MM.1S (cell line): ENCODE results near the gene POMZP3.
"Not testable (repeated sequence)": the region's sequence is repeated elsewhere in the genome, so short reads cannot be mapped to it uniquely, and the experiment has no call there.

ENCODE experiments used
- EZH2 ChIP-seq: fragments of 300-600 bp; sonication (generic); optimal IDR thresholded peaks from 2 replicates; pipeline ENCODE3; 2017; ENCODE audit warnings: low read depth, mild to moderate bottlenecking, antibody characterized with exemption, low read length, mixed read lengths
- EZH2phosphoT487 ChIP-seq: fragments of 300-600 bp; sonication (generic); IDR thresholded peaks from 2 replicates; pipeline ENCODE4 v1.6.1; 2018; ENCODE audit warnings: antibody characterized with exemption, low read length
- TF ChIP-seq, protein P1 (sequence below): fragments of 300-600 bp; sonication (generic); IDR thresholded peaks from 2 replicates; pipeline ENCODE4 v1.5.1; 2016; ENCODE audit warnings: antibody characterized with exemption, low read length, mixed read lengths

DNA sequence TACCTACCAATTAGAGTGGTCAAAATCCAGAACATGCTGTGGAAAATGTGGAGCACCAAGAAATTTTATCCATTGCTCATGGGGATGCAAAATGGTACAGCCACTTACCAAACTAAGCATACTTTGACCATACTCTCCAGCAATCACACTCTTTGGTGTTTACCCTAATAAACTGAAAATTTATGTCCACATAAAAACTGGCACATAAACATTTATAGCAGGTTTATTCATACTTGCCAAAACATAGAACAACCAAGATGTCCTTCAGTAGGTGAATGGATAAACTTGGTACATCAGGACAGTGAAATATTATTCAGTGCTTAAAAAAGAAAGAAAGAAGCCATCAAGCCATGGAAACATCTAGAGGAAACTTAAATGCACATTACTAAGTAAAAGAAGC, 59.3 kb downstream of the POMZP3 start:
- TF ChIP-seq, protein P1, sequence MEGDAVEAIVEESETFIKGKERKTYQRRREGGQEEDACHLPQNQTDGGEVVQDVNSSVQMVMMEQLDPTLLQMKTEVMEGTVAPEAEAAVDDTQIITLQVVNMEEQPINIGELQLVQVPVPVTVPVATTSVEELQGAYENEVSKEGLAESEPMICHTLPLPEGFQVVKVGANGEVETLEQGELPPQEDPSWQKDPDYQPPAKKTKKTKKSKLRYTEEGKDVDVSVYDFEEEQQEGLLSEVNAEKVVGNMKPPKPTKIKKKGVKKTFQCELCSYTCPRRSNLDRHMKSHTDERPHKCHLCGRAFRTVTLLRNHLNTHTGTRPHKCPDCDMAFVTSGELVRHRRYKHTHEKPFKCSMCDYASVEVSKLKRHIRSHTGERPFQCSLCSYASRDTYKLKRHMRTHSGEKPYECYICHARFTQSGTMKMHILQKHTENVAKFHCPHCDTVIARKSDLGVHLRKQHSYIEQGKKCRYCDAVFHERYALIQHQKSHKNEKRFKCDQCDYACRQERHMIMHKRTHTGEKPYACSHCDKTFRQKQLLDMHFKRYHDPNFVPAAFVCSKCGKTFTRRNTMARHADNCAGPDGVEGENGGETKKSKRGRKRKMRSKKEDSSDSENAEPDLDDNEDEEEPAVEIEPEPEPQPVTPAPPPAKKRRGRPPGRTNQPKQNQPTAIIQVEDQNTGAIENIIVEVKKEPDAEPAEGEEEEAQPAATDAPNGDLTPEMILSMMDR: not testable (repeated sequence)
- not testable (repeated sequence) for TF ChIP-seq EZH2phosphoT487, EZH2
